NCI-H345 (cell line): Measurements from ENCODE around the gene RHOT2.

Source experiments
- DNase-seq: peaks from one replicate; lab custom pipeline; 2025; lab: John Stamatoyannopoulos, UW

The RHOT2 gene

DNA sequence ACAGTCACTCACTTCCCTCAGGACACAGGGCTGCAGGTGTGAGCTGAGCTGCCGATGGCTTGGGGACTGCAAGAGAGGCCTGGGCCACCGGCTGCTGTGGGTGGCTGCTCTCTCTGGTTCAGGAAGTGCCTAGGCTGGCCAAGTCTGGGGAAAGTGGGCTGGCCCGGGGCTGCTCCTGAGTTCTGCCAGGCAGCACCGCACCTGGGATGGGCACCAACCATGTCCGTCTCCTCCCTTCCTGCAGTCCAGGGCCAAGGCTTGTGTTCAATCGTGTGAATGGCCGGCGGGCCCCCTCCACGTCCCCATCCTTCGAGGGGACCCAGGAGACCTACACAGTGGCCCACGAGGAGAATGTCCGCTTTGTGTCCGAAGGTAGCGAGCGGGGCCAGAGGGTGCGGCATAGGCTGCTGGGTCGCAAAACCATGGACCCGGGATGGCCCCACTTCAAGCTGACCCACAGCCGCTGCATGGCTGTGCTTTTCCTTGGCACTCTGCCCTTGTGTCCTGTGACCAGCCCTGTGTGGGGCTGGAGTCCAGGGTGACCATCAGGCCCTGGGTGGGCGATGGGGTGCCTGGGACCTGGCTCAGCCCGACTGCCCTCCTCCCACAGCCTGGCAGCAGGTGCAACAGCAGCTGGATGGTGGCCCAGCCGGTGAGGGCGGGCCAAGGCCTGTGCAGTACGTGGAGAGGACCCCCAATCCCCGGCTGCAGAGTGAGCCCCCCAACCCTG is 20.6 kb upstream of the RHOT2 start:
- DNase-seq, result no peak

DNA sequence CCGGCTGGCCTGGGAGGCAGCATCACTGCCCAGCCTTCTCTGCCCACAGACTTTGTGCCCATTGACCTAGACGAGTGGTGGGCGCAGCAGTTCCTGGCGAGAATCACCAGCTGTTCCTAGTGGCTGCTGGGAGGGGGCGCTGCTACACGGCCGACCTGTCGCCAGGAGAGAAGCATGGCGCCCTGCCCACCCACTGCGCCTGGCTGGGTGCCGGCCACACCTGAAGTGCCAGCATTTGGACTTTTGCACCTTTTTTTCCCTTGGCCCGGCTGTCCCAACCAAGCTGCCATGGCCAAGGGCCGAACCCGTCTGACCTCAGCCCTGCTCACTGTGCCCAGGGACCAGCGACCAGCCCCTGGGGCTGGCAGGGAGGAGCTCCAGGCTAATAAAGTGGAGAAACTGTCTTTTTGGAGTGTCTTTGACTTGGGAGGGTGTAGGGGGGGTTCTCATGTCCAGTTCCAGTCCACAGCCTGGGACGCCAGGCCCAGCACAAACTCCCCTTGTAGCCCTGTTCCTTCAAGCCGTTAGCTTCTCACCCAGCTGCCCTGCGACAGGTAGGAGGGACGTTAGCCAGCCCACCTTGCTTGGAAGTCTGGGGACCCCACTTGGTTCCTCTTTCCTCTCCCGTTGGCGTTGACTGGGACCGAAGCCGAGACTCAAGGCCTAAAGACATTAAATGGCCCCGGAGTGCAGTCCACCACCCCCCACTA is 19.7 kb upstream of the RHOT2 start:
- peak; percentile 58 for DNase-seq

DNA sequence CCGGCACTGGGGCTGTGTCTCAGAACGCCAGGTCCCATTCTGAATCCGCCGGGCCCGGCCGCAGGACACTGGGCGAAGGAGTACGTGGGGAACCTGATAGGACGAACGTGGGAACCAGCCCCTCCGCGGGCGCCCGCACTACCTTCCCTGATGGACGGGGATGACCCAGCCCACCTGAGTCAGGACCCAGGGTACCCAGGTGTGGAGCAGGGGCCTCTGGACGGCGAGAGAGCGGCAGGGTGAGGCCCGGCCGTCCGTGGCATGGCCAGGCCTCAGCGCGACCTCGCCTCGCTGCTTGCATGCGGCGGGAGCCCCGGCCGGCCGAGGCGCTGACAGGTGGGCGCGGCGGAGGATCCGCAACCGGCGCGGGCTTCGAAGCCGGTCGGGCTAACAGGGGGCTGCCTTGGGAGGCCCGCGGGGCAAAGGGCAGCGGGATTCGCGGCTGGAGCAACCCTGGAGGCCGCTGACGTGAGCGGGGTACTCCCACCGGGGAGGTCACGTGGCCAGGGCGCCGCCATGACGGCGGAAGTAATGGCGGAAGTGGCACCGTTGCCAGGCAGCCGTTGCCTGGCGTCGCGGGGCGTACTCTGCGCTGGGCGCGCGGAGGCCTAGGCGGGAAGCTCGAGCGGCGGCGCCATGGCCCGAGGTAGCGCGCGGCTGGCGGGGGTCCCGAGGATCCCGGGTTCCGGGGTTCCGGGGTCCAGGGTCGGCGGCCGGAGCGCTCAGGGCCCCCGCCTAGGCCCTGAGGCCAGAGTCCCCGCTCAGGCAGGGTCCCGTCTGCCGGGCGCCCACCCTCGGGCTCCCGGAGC is 18.9 kb upstream of the RHOT2 start, which contains the start of gene WDR90:
WDR90 (plus strand) TSS at position 585 of the 809 bp plus-strand sequence; CDS start at position 637, 52 bp downstream.
- DNase-seq, result peak; percentile 95

DNA sequence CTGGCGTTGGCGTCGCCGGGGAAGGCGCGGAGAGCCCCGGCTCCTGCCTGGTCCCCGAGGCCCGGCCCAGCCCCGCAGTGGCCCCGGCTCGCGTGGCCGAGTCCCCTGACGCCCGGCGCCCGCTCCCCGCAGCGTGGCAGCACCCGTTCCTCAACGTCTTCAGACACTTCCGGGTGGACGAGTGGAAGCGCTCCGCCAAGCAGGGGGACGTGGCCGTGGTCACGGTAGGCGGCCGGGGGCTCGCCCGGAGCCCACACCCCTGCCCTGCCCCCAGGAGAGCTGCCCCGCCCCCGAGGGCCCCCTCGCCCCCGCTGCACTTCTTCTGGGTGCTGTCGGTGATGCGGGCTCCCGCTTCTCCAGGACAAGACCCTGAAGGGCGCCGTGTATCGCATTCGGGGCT is 18.3 kb upstream of the RHOT2 start:
- DNase-seq, result peak; percentile 13

DNA sequence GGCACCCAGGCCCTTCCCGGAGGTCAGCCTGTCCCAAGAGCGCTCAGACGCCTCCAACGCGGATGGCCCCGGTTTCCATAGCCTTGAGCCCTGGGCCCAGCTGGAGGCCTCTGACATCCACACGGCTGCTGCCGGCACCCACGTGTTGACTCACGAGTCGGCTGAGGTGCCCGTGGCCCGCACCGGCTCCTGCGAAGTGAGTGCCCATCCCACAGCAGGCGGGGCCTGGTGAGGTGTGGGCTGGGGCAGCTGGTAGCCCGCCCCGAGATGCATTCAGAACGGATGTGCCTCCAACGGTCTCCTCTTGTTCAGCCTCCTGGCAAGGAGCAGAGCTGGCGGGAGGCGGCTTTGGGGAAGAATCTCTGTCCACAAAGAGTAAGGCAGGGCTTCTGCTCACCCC is 16.1 kb upstream of the RHOT2 start:
- no peak for DNase-seq

DNA sequence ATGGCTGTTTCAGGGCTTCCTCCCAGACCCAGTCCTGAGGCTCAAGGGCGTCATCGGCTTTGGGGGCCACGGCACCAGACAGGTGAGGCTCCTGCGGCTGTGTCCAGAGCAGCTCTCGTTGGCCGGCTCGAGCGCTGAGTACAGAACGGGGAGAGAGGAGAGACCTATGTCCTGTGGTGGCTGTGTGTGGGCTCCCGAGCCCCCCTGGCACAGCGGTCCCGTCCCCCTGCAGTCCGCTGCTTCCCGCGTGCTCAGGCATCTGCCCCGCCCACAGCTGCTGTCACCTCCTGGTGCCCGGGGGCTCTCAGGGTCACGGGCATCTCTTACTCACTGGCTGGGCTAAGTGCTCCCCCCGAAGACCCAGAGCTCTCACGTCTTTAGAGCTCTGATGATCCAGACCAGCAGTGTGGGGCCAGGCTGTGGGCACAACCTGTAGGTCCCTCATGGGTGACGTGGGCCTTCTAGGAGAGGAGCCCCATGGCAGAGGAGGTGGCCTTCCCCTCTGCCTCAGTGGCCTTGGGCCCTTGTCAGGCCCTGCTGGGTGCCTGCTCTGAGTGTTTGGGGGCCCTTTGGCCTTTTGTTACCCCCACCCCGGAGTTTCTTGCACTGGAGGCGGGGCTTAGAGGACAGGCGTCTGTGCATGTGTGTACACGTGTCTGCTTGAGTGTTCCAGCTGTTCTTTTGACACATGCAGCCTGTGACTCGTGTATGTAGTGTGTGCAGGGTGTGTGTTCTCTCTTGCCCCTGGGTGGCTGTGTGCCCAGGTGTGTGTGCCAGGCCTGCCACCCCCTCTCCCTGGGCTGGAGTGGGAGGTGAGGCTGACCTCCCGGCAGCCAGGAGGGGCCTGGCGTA is 15.3 kb upstream of the RHOT2 start:
- no peak for DNase-seq

DNA sequence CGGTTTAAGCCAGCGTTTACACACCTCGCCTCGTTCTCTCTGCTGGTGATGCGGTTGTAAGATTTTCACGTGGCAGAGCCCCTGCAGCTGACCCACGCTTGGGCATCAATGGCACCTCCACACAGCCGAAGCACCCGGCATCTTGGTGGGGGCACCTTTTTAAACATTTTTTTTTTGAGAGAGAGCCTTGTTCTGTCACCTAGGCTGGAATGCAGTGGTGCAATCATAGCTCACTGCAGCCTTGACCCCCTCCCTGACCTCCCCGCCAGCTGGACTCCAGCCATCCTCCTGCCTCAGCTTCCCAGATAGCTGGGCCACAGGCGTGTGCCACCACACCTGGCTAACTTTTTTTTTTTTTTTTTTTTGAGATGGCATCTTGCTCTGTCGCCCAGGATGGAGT is 13.9 kb upstream of the RHOT2 start:
- DNase-seq, result no peak

DNA sequence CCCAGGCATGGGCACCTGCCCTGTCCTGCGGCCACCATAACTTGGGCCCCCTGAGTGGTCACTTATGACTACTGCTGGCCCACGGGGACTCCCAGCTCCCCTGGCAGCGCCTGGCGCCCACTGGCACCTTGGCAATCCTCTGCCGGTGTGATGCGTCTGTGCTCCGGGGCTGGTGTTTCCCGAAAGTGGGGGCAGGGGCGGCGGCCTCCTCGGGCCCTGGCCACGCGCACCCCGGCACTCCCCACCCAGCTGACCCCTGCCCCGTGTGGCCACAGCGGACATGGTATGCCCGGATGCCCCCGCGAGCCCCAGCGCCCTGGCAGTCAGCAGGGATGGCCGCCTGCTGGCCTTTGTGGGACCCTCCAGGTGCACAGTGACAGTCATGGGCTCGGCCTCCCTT is 10.4 kb upstream of the RHOT2 start:
- DNase-seq, result no peak

DNA sequence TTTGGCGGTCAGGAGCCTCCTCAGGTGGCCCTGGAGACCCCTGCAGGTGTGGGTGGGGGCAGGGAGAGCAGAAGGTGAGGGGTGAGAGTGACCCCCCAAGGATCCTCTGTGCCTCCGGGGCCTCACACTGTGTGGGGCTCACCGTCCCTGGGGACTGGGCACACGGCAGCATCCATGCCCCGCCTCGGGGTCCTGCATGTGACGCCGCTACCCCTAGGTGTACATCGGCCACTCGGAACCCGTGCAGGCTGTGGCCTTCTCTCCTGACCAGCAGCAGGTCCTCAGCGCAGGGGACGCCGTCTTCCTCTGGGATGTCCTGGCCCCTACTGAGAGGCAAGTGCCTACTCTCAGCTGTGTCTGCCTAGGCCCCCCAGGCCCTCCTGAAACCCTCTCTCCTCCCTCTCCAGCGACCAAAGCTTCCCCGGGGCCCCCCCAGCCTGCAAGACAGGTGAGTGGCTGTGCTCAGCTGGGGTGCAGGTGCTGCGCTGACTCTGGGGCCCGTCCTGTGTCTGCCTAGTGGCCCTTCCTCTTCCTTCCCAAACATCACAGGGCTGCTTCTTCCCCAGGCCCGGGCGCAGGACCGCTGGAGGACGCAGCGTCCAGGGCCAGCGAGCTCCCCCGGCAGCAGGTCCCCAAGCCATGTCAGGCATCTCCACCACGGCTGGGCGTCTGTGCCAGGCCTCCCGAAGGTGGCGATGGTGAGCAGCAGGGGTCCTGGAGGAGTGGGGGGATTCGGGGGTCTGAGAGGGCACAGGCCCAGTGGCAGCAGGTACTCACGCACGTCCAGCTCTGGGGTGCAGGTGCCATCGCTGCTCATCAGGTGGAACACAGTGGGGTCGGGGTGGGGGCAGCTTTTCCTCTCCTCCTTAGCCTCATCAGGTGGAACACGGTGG is 9.0 kb upstream of the RHOT2 start:
- no peak for DNase-seq

DNA sequence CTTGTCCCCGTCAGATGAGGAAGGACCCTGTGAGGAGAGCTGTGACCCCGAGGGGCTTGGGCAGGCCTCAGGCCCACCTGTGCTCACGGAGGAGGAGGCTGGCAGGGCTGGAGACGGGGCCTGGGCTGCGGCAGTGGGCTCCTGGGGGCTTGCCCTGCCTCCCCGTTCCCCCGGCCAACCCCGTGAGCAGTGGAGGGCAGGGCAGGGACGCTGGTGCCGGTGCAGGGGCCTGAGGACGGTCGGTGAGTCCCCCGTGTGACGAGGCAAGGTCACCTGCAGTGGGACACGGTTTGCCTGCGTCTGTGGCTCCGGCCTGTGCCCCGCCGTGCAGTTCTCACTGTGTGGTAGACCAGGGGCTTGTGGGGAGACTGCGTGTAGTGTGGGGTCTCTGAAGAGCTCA is 8.3 kb upstream of the RHOT2 start:
- no peak for DNase-seq

DNA sequence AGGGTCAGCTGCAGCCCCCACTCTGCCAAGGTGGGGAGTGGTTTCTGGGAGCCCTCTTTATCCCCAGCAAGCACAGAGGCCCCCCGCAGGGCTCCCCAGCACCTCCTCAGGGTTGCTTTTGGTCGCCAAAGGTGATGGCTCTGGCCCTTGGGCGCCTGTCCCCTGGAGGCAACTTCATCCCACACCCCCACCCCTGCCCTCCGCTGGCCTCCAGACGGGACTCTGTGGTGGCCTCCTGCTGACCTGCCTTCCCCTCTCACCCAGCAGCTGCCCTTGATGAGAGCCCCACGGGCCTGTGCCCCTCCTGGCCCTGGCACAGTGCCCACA is 7.8 kb upstream of the RHOT2 start:
- peak; percentile 9 for DNase-seq

DNA sequence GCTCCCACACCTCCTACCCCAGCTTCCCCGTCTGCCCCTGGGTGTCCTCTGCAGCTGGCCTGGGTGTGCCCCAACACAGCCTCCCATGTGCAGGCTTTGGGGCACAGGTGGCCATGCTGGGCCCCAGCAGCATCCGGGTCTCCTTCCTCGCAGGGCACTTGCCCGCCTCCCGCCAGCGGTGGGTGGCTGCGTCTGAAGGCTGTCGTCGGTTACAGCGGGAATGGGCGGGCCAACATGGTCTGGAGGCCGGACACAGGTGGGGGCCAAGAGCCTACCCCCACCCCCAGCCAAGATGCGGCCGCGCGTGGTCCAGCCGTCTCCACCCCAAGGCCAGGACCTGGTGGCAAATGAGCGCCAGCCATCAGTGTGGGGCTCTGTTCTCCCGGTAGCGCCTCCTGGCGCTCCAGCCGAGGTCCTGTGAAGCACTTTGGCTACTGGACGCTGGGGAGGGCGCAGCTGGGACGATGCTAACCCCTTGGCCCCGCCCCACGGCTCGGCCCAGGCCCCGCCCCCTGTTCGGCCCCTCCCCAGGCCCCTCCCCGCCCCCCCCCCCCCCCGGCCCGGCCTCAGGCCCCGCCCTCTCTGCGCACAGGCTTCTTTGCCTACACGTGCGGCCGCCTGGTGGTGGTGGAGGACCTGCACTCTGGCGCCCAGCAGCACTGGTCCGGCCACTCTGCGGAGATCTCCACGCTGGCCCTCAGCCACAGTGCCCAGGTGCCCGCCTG is 7.3 kb upstream of the RHOT2 start:
- DNase-seq, result peak; percentile 19

DNA sequence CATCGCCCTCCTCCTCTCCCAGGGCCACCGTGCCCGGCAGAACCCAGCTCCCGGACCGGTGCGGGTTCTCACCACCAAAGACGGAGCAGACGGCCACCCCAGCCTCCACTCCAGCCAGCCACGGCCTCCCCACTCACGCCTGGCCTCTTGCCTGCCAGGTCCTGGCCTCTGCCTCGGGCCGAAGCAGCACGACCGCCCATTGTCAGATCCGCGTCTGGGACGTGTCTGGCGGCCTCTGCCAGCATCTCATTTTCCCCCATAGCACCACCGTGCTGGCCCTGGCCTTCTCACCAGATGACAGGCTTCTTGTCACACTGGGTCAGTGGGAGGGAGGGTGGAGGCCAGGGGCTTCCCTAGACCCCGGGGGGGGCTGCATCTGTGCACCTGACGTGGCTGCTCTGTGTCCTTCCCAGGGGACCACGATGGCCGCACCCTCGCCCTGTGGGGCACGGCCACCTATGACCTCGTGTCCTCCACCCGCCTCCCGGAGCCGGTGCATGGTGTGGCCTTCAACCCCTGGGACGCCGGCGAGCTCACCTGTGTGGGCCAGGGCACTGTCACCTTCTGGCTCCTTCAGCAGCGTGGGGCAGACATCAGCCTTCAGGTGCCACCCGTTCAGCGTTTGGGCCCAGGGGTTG is 6.6 kb upstream of the RHOT2 start:
- no peak for DNase-seq

DNA sequence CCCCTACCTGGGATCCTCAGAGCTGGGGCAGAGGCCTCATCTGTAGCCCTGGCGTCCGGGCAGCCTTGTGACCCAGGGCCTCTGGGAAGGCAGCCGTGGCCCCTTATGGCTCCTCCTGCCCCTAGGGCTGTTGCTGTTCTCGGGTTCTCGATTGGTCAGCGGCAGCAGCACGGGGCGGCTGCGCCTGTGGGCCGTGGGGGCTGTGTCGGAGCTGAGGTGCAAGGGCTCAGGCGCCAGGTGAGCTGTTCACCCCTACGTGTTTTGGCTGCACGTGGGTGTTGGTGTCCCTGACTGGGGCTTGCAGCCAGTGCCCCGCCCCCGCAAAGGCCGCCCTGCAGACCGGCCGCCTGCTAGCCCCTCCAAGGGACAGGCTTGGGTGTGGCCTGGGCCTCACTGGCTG is 5.8 kb upstream of the RHOT2 start:
- DNase-seq, result no peak

DNA sequence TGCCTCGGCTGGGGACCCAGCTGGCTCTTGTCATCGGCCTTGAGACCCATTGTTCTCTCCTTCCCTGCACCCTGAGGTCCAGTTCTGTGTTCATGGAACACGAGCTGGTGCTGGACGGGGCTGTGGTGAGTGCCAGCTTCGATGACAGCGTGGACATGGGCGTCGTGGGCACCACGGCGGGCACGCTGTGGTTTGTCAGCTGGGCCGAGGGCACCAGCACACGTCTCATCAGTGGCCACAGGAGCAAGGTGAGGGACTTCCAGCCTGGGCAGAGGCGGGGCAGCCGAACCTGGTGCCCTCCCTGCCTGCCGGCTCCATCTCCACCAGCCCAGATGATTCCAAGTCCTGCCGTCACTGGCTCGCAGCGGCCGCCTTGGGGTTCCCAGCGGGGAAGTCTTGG is 5.3 kb upstream of the RHOT2 start:
- DNase-seq, result no peak

DNA sequence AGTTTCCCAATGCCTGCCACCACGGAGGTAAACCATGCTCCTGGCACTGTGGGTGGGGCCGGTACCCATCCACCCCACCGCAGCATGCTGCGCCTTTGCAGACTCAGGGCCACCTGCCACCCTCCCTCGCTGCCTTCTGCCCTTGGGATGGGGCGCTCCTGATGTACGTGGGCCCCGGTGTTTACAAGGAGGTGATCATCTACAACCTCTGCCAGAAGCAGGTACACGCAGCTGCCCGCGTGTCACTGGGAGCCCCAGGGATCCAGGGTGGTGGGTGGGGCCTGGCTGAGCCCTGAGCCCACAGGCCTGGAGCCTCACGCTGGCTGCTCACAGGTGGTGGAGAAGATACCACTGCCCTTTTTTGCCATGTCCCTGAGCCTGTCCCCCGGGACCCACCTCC is 1.4 kb upstream of the RHOT2 start:
- no peak for DNase-seq

DNA sequence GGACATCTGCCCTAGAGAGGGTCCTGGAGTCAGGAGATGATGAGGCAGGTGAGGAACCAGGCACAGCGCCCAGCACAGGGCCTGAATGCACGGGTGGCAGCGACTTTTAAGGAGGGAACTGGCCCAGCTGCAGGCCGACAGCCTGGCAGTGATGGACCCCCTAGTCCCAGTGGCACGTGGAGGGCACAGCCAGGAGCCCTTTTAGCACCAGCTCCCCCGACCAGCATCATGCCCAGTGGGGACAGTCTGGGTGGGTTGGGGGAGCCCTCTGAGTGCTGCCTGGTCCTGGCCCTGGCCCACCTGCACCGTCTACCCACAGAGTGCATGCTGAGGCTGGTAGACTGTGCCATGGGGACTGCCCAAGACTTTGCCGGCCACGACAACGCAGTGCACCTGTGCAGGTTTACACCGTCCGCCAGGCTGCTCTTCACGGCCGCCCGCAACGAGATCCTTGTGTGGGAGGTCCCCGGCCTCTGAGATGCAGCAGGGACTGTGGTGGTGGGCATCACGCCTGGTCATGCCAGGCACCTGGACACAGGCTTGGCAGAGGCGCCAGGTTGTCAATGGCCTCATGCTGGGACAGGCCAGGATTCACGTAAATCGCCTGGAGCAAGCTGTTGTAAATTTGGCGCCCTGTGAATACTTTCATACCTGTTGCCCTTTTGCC is 686 bp upstream of the RHOT2 start:
- no peak for DNase-seq

DNA sequence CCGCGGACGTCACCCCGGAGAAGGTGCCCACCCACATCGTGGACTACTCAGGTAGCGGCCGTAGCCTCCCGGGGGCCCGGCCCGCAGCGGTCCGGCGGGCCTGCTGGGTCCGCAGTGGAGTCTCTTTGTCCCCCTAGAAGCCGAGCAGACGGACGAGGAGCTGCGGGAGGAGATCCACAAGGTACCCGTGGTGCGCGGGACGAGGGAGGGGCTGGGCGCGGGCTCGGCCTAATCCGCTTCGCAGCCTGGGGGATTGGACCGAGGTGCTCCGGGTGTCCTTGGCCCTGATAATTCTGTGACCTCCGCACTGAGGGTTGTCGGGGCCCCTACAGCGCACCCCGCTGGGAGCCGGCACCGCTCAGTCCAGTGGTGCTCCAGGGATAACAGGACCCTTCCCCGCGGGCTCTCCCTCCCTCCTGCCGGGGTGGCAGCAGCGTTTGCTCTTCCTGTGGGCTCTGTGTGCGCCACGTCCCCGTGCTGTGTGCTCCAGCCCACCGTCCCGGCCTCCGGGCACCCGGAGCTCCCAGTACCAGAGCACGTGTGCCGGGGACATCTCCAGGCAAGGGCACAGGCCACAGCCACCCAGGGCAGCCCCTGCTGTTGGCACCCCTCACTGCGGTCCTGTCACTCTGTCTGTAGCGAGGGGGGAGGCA is 713 bp downstream of the RHOT2 start:
- no peak for DNase-seq

DNA sequence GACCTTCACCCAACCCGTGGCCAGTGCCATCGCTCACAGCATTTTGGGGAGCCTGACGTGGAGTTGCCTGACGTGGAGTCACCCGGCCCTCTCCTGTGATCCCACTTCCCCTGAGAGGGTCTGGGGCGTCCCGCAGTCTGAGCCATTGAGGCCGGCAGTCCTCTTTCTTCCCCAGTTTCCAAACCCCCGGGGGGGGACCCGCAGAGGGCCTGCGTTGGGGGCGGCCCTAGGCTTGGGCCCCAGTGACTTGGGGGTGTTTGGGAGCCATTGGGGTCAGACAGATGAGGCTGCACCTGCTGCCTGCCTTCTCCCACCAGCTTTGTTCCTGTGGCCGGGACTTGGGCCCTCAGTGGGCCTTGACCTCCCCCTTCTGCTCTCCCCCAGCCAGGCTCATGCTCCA is 1.7 kb downstream of the RHOT2 start:
- DNase-seq, result no peak
